Hematopoietic multipotent progenitor cell treated with erythropoietin and hydrocortisone succinate and interleukin-3 and kit ligand, for 15 days (in vitro differentiated cells): ENCODE data around the gene AP1S2.

Experiments used
- DNase-seq: peaks from one replicate; pipeline ENCODE4 v3.0.0-alpha.2; 2015; ENCODE audit warnings: low spot score

AP1S2 gene

DNA sequence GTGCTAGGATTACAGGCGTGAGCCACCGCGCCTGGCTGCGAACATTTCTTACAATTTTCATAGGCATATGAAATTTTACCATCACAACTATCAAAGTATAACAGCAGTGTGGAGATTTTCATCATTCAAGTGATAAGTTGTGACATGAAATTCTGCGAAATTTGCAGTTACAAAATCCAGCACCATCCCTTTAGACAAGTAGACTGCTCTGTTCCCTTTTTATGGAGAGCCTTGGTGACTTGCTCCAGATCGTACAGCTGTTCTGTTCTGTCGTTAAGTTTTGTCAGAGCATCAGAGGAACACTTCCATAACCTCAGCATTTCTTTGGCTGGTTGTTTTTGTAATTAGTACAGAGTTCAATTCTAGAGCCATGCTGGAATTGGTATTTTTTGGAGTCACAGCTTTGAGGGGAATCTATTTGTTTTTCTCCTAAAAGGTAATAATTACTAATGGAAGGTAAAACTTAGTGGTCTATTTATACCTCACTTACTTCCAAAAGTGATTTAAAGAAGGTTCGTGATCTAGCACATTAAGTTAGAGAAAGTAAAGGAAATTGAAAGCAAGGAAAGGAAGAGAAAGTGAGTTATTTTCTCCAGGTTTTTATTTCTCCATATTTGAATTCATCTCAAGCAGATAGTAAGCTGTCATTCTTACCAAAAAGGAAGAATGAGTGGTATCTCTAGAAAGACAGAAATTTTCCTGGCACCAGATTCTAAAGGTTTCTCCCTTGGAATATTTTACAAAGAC lies 42.2 kb downstream of the AP1S2 start:
- DNase-seq: no peak

DNA sequence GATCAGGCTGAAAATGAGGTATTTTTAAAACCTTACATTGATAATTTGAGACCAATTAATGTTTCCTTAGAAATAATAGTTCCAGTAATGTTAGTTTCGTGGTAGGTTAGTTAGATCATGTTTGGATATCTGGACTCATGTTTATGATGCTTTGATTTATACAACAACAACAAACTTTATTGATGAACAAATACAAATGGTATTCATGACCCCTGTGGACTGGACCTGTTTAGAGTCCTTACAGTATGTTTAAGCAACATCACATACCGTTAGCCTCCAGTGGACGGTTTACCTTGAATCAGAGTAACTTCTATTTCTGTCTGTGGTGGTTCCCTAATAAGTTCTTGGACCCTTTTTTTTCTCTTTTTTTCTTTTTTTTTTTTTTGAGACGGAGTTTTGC lies 46.4 kb downstream of the AP1S2 start:
- no peak for DNase-seq

DNA sequence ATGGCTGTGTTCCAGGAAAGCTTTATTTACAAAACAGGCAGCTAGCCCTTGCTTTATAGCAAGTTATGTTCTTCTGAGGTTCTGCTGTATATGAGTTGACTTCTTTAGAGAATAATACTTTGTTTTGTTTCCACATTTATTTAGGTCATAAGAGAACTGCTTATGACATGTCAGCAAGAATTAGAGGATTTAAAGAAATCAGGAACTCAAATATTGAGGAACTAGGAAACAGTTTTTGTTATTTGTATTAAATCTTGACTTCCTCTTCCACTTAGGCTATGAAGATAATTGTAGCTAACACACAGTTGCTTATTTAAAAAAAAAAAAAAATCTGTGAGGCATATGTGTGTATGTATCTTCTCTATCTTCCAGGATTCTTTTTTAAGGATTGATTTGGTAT lies 50.0 kb downstream of the AP1S2 start:
- DNase-seq: no peak

DNA sequence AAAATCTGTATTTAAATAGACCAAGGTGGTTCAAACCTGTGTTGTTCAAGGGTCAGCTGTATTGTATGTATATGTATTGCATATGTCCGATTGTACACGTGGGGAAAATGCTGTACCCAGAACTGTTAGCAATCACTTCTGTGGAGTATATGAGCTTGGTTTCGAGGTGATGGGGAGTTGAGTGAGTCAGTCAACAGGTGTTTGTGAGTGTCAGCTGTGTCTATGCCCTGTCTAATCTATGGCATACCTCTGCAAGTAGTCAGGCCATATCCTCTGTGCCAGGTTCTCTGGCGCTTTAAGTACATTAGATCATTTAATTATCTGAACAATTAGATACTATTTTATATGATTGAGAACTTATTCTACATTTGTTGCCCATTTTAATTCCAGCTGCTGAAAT lies 56.9 kb downstream of the AP1S2 start:
- DNase-seq: no peak

DNA sequence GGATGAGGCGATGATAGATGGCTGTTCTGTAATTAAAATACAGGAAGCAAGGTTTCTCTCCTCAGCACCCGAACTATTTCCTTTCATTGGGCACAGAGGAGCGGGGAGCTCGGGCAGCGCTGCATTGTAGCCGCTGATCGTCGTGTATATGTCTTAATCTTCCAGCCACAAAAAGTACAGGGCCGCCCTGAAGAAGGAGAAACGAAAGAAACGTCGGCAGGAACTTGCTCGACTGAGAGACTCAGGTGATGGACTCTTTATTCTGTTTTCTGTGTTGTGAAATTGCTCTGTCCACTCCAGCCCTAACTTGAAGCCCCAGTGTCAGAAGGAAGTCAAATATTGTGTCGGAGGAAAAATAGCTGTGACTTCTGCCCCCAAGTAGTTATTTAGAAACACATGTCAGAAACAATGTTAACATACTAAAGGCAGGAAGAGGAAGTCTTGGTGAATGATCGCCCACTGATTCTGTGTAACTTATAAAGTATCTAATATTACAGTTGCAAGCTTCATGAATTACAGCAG lies 63.8 kb downstream of the AP1S2 start:
- DNase-seq: peak; percentile 2

DNA sequence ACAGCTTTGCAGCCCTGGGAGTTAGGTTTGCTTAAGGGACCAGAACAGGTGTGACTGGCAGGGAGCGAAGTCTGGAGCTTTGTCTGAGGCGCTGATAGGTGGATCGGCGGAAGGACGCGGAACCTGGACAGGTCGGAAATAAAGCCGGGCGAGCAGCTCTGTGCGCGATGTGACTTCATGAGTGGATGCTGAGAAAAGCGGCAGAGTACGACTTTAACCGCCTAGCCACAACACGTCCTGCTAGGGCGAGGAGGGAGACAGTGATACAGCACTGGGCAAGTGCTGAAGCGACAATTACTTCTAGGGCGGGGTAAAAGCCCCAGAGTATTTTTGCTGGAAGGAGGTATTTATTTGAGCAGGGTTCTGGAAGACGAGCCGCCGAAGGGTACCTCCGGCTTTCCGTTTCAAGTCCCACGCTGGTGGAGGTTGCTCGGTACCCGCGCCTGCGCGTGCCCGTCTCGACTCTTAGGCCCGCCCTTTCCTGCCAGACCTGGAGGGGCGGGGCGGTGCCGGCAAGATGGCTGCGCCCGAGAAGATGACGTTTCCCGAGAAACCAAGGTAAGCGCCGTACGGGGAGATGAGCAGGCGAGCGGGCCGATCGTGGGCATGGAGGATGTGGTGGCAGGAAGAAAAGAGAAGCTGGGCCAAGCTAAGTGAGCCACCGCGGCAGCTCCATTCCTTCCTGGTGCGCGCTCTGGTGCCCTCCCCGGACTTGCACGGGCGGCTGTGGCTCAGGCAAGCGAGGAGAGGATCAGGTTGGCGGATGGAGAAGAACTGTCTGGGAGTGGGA lies 64.4 kb downstream of the AP1S2 start, which contains the start of gene ZRSR2:
Gene ZRSR2 (plus strand): TSS at position 506 of the 790 bp plus-strand sequence. CDS start 12 bp downstream, at position 518.
- DNase-seq: peak; percentile 77

DNA sequence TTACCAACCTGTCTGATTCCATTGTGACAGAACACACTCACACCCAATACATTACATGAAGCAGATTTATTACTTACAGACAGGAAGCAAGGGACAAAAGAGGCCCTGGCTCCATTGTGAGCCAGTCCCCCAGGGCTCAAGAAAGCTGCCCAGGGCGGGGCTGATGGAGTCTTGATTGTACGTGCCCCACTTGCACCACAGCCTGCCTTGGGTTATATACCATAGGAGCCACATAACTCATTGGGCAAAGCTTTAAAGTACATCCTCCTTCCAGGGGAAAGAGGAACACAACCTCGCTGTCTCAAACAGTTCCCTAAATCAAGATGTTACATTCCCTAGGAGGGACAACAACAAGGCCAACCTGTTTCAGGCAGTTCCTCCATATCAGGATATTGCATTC lies 67.7 kb downstream of the AP1S2 start:
- DNase-seq: no peak

DNA sequence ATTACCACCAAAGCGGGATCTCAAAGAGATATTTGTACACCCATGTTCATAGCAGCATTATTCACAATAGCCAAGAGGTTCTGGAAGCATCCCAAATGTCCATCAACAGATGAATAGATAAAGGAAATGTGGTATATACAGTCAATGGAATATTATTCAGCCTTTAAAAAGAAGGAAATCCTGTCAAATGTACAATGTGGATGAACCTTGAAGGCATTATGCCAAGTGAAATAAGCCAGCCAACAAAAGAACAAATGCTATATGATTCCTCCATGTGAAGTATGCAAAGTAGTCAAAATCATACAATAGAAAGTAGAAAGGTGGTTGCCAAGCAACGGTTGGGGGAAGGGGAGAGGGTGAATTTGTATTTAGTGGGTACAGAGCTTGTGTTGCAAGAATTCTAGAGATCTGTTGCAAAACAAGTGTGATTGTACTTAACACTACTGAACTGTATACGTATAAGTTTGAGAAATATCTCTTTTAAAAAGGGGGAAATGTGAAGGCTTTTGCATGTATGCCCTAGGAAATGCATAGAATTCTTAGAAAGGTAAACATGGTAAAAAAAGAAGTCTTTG lies 69.3 kb downstream of the AP1S2 start:
- DNase-seq: no peak

DNA sequence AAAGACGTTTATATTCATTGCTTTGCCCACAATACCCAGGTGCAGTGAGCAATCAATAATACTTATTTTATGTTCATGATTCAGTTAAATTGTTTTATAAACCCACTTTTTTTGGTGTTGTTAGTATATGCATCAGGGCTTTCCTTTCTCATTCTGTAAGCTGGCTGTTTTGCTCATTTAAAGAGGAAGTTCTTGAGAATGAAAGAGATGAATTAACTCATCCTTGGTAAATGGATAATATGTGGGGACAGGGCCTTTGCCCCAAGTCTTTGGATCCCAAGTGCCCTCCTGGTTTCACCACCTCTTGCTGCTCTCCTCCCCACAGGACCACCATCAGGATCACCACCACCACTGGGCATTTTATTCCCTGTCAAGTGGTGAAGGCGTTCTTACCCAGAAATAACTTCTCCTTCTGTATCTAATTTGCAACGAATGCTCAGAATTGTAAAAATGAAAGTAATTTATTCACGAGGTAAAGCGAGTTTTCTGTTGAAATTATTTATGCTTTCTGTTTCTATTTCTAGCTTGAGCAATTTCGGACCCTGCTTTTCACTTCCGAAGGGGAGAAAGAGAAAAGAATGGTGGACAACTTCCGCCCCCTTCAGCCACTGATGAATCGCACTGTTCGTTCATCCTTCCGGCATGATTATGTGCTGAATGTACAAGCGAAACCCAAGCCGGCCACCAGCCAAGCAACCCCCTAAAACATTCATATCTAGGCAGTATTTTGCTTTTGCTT lies 72.5 kb downstream of the AP1S2 start:
- DNase-seq: no peak
